IMR-90 (cell line): ENCODE measurements around the gene ABCA3.

ENCODE experiments used
- BHLHE40 ChIP-seq: fragments of 150-350 bp; IDR thresholded peaks from 2 replicates; pipeline ENCODE4 v1.6.1; 2016; ENCODE audit warnings: mild to moderate bottlenecking, low read depth, low read length
- CTCF ChIP-seq: conservative IDR thresholded peaks from 2 replicates; pipeline ENCODE4 v1.5.1; 2012; ENCODE audit warnings: mild to moderate bottlenecking, low read depth, low read length, improper control_type of control experiment
- MAZ ChIP-seq: IDR thresholded peaks from 2 replicates; pipeline ENCODE4 v1.6.1; 2012; ENCODE audit warnings: low read depth, mild to moderate bottlenecking, low read length, improper control_type of control experiment, moderate library complexity, borderline replicate concordance
- POLR2A ChIP-seq: IDR thresholded peaks from 2 replicates; pipeline ENCODE4 v1.6.1; 2012; ENCODE audit warnings: mild to moderate bottlenecking, low read depth, low read length
- RAD21 ChIP-seq: IDR thresholded peaks from 2 replicates; pipeline ENCODE4 v1.6.1; 2012; ENCODE audit warnings: low read length, improper control_type of control experiment

GRCh38 chr16:2251296-2252111 is 89.0 kb downstream of the ABCA3 start, which contains the start of gene ECI1:
- peak; percentile 74 for TF ChIP-seq CTCF
- TF ChIP-seq POLR2A = no peak; the same call in none of the 2 replicates
- TF ChIP-seq RAD21 = peak; percentile 64
- TF ChIP-seq MAZ = peak; percentile 82; the same call in 1 of the 2 replicates
- TF ChIP-seq BHLHE40 = peak; percentile 36; the same call in 1 of the 2 replicates
